Cardiac muscle cell (in vitro differentiated cells and primary cell): ENCODE results near the gene SAMD3. TPM values are rescaled to one million over a fixed set of nuclear protein-coding genes. Genes with fewer than 3 reads are reported as not detected.

Source experiments
- DNase-seq, 2 donors: peaks; one replicate each; pipeline versions ENCODE4 v3.0.0 to v3.0.0-alpha.2; 2010 to 2017; ENCODE audit warnings: low read depth in 1 of 2, low spot score in 1 of 2
- H3K27ac ChIP-seq: fragments of 200-600 bp; sonication (generic); 2 replicates; pipeline ENCODE4 v1.5.1; 2016
- H3K27me3 ChIP-seq: fragments of 200-600 bp; sonication (generic); 2 replicates; pipeline ENCODE4 v1.6.0; 2016; ENCODE audit warnings: control low read depth
- H3K36me3 ChIP-seq: fragments of 200-600 bp; sonication (generic); 2 replicates; pipeline ENCODE4 v1.5.1; 2016; ENCODE audit warnings: control low read depth
- H3K4me1 ChIP-seq: fragments of 200-600 bp; sonication (generic); 2 replicates; pipeline ENCODE4 v1.8.1; 2017; ENCODE audit warnings: low read depth, mild to moderate bottlenecking, mixed run types
- H3K4me3 ChIP-seq: fragments of 200-600 bp; sonication (generic); 2 replicates; pipeline ENCODE4 v1.5.1; 2016; ENCODE audit warnings: mild to moderate bottlenecking
- H3K9me3 ChIP-seq: fragments of 200-600 bp; sonication (generic); 2 replicates; pipeline ENCODE4 v1.5.1; 2017; ENCODE audit warnings: low read depth, mild to moderate bottlenecking, control low read depth
- polyA plus RNA-seq: library from polyadenylated mRNA; unstranded; fragments of >200 nt; fragmentation: Nextera tagmentation; extraction: Ambion mirVana; gene quantifications from 2 replicates; pipeline ENCODE4 v1.2.1, GENCODE V29; 2016
- total RNA-seq: library from RNA; depleted of rRNA; stranded (reverse); fragments of >200 nt; gene quantifications from 2 replicates; pipeline ENCODE4 v1.2.3, GENCODE V29; 2016
- TF ChIP-seq, protein P1 (sequence below): IDR thresholded peaks from 2 replicates; pipeline ENCODE4 v1.5.1; 2012; ENCODE audit warnings: low read depth, mild to moderate bottlenecking, low read length

SAMD3 gene
- total and polyA plus RNA-seq, 2 experiments from 2014 or later: not detected

DNA sequence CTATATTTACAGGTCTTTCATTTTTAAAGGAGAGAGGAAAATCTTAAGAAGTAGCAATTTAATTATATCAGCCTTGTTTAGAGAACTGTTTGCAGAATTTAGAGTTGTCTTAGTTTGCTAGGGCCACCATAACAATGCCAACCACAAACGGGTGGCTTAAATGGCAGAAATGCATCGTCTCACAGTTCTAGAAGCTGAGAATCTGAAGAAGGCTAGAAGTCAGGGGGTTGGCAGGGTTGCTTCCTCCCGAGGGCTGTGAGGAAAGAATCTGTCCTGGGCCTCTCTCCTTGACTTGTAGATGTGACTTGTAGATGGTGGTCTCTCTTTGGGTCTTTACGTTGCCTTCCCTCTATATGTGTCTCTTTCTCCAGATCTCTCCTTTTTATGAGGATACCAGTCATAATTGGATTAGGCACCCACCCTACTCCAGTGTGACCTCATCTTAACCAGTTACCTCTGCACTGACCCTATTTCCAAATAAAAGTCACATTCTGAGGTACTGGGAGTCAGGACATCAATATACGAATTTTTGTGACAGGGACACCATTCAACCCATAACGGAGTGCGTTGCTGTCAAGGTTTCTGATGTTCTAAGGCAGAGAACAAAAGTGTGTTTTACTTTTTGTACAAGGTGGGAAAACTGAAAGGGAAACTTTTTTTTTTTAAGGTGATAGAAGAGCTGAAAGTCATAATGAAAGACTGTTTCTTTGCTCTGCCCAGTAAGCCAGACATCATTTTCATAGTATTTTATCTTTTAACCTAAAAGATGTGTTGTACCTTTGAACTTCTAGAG, 84.4 kb downstream of the SAMD3 start:
- no peak for DNase-seq
- Histone ChIP-seq H3K27me3 (no peaks in the 10 kb centered on the region), H3K36me3 (no peaks in the 10 kb centered on the region), H3K9me3 (no peaks in the 10 kb centered on the region), H3K27ac (no peak overlapping the region), H3K4me3 (no peak overlapping the region), H3K4me1 (peaks cover 13% of the 10 kb centered on the region)
- TF ChIP-seq, protein P1, sequence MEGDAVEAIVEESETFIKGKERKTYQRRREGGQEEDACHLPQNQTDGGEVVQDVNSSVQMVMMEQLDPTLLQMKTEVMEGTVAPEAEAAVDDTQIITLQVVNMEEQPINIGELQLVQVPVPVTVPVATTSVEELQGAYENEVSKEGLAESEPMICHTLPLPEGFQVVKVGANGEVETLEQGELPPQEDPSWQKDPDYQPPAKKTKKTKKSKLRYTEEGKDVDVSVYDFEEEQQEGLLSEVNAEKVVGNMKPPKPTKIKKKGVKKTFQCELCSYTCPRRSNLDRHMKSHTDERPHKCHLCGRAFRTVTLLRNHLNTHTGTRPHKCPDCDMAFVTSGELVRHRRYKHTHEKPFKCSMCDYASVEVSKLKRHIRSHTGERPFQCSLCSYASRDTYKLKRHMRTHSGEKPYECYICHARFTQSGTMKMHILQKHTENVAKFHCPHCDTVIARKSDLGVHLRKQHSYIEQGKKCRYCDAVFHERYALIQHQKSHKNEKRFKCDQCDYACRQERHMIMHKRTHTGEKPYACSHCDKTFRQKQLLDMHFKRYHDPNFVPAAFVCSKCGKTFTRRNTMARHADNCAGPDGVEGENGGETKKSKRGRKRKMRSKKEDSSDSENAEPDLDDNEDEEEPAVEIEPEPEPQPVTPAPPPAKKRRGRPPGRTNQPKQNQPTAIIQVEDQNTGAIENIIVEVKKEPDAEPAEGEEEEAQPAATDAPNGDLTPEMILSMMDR: no peak

DNA sequence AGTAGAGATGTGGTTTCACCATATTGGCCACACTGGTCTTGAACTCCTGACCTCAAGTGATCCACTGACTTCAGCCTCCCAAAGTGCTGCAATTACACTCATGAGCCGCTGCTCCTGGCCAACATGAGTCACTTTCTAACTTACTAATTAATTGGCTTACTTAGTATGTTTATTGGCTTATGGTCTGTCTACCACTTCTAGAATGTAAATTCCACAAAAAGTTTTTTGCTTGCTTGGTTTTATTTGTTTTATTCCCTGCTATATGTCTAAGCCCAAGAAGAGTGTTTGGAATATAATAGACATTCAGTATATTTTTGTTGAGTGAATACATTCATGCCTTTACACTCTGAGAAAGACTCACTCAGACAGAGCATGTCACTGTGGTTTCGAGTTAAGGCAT, 86.0 kb downstream of the SAMD3 start:
- TF ChIP-seq, protein P1: no peak
- no peak overlapping the region for H3K4me3 ChIP-seq
- DNase-seq: no peak

DNA sequence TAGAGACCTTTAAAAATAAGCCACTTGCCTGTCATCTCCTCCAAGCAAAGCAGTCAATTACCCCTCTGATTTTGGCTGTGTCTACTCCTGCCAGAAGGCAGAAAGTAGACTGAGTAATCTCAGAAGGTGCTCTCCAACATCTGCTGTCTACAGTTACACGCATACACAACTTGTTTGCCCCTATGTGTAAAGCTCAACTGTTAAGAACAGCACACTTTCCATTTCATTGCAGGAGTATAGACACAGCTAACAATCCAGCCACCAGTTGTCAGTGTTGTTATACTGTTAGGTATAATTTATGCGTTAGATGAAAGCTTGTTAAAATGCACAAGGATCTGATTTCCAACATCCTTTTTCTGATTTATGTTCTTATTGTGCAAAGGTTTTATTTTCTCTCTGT, 88.2 kb downstream of the SAMD3 start:
- TF ChIP-seq, protein P1: no peak
- H3K9me3 ChIP-seq: no peaks in the 10 kb centered on the region

More for the DNA sequence above, 86.0 kb downstream of the SAMD3 start:
- no peak overlapping the region for H3K27ac ChIP-seq
- H3K4me1 ChIP-seq: peaks cover 13% of the 10 kb centered on the region
- no peaks in the 10 kb centered on the region for H3K9me3 ChIP-seq
- H3K27me3 ChIP-seq: no peaks in the 10 kb centered on the region
- no peaks in the 10 kb centered on the region for H3K36me3 ChIP-seq

DNA sequence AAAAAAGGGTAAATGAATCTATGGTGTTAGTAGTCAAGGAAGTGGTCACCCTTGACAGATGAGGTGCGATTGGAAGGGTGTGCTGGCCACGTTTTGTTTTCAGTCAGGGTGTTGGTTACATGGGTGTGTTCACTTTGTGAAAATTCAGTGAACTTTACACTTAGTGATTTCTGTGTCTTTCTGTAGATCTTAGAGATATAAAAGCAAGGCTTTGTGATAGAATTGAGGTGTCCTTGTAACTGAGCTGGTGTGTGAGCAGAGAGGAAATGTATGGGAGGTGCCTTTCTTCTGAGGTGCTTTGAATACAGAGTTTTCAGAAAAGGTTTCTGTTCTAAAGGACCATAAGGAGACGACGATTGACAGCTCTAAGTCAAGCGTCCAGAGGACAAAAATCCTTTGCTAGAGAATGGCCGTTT, 90.5 kb downstream of the SAMD3 start:
- no peaks in the 10 kb centered on the region for H3K9me3 ChIP-seq
- no peak for DNase-seq
- TF ChIP-seq, protein P1: no peak
- H3K36me3 ChIP-seq: no peaks in the 10 kb centered on the region
- no peak overlapping the region for H3K4me3 ChIP-seq
- H3K27me3 ChIP-seq: no peaks in the 10 kb centered on the region
- no peak overlapping the region for H3K27ac ChIP-seq
- no peaks in the 10 kb centered on the region for H3K4me1 ChIP-seq

More for the DNA sequence above, 88.2 kb downstream of the SAMD3 start:
- no peak overlapping the region for H3K27ac ChIP-seq
- DNase-seq: no peak
- no peaks in the 10 kb centered on the region for H3K36me3 ChIP-seq
- H3K27me3 ChIP-seq: no peaks in the 10 kb centered on the region
- H3K4me1 ChIP-seq: peaks cover 13% of the 10 kb centered on the region
- no peak overlapping the region for H3K4me3 ChIP-seq

DNA sequence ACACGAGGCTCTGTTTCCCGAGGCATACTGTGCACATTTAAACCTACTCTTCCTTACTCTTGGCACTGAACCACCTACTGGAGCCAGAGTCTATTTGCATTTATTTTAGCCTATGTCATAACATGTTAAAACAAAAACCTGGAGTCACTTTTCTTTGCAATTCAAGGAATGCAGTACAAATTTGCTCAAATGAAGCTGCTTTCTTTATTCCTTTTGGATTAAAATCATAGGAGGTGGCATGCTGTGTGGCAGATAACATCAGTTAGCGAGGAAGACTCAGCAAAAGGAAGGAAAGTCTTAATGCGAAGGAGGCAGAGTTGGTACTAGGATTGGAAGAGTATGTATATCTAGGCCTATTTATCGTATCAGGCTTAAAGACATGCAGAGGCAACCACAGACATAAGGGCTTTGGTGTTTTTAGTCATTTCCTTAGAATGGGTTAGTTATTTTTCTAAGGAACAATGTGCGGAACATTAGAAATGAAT, 92.9 kb downstream of the SAMD3 start:
- Histone ChIP-seq H3K27me3 (no peaks in the 10 kb centered on the region), H3K4me3 (no peak overlapping the region), H3K4me1 (no peaks in the 10 kb centered on the region), H3K36me3 (no peaks in the 10 kb centered on the region), H3K9me3 (no peaks in the 10 kb centered on the region), H3K27ac (no peak overlapping the region)
- DNase-seq: no peak
- TF ChIP-seq, protein P1: no peak
